22Rv1 (cell line): ENCODE data around the gene MAPK8IP1.

Experiments used
- H3K27ac ChIP-seq: fragments of 450-650 bp; 2 replicates; pipeline ENCODE4 v1.5.1; 2017
- ZFX ChIP-seq: fragments of 450-650 bp; IDR thresholded peaks from 2 replicates; pipeline ENCODE4 v1.6.1; 2017; ENCODE audit warnings: antibody characterized with exemption, borderline replicate concordance
- TF ChIP-seq, protein P1 (sequence below): fragments of 450-650 bp; IDR thresholded peaks from 2 replicates; pipeline ENCODE4 v1.5.1; 2017; ENCODE audit warnings: mild to moderate bottlenecking

MAPK8IP1 gene

DNA sequence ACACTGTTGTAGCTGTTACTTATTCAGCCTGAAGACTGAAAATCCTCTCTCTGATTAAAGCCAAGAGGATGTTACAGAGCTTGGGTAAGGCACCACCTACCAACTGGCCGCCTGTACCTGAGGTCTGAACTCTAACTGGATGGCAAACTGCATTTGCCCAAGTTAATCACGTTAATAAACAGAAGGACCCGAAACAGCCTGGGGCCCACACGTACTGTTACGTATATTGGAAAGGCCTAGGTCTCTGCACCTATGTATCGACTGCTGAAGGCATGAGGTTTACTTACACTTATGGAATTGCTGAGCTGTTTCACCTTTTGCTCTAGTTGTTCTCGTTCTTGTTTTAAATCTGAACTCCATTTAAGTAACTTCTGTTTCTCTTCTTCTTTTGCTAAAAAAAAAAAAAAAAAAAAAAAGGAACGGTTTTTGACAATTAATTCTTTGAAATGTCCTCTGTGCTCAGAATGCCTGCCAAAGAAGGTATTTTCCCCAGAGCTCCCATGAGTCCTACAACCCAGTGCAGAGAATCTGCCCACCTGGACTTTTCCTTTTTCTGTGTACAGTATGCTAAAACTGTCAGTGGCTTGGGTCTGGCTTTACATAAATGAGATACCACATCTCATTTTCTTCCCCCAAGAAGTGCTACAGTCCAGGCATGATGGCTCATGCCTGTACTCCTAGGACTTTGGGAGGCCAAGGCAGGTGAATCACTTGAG lies 50.1 kb downstream of the MAPK8IP1 start:
- no peak for TF ChIP-seq ZFX
- TF ChIP-seq, protein P1, sequence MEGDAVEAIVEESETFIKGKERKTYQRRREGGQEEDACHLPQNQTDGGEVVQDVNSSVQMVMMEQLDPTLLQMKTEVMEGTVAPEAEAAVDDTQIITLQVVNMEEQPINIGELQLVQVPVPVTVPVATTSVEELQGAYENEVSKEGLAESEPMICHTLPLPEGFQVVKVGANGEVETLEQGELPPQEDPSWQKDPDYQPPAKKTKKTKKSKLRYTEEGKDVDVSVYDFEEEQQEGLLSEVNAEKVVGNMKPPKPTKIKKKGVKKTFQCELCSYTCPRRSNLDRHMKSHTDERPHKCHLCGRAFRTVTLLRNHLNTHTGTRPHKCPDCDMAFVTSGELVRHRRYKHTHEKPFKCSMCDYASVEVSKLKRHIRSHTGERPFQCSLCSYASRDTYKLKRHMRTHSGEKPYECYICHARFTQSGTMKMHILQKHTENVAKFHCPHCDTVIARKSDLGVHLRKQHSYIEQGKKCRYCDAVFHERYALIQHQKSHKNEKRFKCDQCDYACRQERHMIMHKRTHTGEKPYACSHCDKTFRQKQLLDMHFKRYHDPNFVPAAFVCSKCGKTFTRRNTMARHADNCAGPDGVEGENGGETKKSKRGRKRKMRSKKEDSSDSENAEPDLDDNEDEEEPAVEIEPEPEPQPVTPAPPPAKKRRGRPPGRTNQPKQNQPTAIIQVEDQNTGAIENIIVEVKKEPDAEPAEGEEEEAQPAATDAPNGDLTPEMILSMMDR, result no peak
- H3K27ac ChIP-seq, result no peak overlapping the region

DNA sequence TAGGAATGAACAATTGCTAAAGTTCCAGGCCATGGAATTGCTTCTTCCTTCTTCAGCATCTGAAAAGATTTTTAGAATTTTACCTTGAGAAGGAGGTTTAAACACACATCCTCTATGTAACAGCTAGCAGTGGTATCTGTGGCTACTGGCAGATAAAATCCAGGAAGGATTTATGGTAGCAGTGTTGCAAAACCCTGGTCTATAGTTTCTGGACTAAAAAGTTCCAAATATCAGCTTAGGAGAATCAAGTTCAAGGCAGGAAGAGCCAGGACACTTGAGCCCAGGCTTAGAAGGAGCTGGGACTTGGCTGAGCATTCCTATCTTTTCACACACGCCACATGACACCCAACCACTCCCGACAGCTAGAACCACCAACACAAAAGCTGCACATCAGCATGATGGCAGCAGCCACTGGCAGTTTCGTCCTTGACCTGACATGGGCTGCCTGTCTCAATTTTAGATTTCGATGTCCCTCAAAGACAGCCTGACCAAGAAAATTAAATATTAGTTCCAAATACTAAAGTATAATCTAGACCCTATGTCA lies 51.1 kb downstream of the MAPK8IP1 start:
- no peak overlapping the region for H3K27ac ChIP-seq

DNA sequence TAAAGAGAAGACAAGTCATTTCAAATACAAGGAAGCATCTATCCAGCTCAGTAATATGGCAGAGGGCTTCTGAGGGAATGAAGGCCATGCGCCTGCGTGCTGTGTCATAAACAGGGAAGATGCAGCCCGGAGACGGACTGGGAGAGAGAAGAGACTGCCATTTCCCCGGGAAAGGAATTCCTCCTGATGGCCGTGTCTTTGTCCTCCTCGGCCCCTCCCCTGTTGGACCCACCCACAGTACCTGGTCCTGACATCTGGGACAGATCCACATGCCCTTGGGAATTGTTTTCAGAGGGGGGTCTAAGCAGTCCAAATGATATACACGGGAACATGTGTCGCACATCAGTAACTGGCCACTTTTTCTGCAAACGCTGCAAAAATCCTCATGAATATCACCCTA lies 52.5 kb downstream of the MAPK8IP1 start:
- TF ChIP-seq ZFX, result no peak
- H3K27ac ChIP-seq, result no peak overlapping the region

More for the DNA sequence above, 51.1 kb downstream of the MAPK8IP1 start:
- no peak for TF ChIP-seq ZFX
- TF ChIP-seq, protein P1, result no peak

DNA sequence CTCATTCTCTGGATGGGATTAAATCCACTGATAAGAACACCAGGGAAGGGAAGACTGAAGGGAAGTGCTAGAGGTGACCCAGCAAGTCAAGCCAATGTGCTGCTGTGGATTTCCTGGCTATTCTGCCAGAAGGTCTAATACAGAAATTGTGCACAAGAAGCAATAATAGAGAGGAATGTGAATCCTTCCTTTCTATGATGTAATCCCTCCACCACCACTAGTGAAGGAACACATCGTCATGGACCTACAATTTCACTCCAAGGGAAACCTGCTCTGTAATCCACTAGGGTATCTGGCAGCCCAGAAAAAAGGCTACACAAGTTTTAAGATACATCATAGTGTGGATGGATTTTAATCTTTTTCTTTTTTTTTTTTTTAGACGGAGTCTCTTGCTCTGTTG lies 54.4 kb downstream of the MAPK8IP1 start:
- TF ChIP-seq ZFX, result no peak
- TF ChIP-seq, protein P1, result no peak
- H3K27ac ChIP-seq, result no peak overlapping the region

DNA sequence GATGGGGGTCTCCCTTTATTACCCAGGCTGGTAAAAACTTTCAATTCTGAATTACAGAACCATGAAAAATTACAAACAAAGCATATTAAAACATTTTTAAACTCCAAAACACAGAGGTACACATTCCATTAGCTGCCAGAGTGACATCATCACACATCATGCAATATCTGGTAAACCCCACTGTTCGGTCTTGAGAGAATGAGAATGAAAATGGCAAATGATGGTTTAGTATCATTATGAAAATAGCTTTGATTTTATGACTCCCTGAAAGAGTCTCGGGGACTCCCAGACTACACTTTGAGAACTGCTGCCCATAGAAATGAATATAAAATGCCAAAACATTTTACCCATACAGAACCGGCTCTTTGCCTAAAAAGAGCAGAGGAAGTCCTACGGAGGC lies 55.8 kb downstream of the MAPK8IP1 start:
- TF ChIP-seq, protein P1, result no peak
- TF ChIP-seq ZFX, result no peak
- H3K27ac ChIP-seq, result no peak overlapping the region

DNA sequence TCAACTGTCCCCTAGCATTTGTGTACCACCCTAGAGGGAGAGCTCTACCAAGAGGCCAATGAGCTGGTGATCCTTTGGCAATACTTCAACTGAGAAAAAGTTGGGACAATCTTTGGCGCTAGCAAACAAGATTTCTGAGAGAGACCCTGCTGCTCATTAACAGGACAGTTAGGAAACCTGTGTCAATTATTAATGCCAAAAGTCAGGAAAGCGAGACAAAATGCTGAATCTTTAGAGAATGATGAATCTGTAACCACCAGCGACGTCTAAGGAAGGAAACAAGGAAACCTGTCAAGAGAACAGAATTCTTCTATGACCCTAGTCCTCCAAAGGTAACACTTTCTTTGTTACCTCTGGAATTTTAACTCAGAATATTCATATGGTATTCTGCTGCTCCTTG lies 56.9 kb downstream of the MAPK8IP1 start:
- no peak overlapping the region for H3K27ac ChIP-seq
- TF ChIP-seq, protein P1, result no peak
- TF ChIP-seq ZFX, result no peak

DNA sequence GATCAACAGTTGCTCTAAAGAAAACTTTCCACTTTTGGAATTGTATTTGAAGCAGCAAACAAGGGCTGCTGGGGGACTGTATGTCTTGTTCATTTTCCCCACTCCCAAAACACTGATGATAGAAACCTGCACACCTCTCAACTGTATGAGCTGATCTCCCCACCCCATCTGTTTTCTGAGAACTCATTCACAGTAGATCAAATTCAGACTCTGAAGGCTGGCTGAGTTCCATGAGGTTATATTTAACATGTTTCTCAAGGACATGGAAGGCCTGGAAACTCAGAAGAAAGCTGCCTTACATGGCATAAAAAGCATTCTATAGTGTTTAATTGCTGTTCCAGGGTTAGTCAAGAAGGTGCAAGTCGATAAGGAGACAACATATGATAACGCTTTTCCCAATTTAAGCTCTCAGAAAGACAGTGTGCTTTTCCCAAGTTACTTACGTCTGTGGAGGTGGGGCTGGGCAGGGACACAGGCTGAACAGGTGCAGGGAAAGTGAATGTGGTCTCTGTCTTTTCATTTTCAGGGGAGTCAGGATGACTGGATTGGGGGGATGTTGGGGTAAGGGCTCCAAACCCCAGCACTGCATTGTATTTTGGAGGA lies 60.0 kb downstream of the MAPK8IP1 start:
- H3K27ac ChIP-seq, result no peak overlapping the region
- TF ChIP-seq ZFX, result no peak
- TF ChIP-seq, protein P1, result no peak
